Measurements from ENCODE around the gene SOCS7.

DNA sequence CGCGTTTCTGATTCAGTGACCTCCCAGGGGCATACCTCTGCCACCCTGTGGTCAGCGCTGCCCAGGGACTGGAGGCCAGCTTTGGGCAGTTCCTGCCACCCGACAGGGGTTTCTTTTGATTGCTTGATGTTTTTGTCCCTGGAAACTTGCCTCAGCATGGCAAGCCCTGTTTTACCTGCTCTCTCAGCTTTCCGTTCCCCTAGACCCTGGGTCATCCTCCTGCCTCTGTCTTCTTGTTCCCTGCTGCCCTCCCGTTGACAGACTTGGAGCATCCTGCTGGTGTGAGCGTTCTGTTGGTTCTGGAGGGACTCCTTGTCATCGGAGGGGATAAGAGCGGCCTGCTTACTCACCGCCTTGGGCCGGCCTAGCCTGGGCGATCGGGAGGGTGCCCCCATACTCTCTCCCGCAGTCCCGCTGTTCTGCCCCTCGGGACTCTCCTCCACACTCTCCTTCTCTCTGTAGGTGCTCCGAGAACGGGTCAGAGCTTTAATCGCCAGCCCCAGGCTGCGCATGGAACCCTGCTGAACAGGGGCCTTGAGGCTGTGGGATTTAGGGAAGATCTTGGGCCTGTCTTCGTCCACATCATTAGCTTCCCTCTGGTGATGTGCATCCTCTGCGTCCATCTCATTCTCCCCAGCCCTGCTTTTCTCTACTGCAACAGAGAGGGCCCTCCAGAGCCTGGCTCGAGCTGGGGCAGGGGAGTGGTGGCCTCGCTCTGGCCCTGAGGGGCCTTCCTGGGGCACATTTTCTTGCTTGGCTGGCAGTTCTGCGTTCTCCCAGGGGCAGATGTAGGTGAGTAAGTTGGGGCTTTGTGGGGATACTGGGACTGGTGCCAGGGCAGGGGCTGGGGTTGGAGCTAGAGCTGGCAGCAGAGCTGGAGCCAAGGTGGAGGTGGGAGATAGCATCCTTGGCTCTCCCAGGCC lies 21.6 kb upstream of the SOCS7 start:
- TF ChIP-seq GATA3 (IDR thresholded peaks at IDR 0.05; ENCODE audit: low read depth, low read length) (no peak), GATA2 (IDR thresholded peaks at IDR 0.05; ENCODE audit: low read depth, low read length) (no peak)

Data from SH-SY5Y (cell line).